ENCODE results near the gene IFITM1. TPM values are rescaled to one million over a fixed set of nuclear protein-coding genes. Genes with fewer than 3 reads are reported as not detected.

IFITM1 gene
- total and polyA plus RNA-seq, 2 experiments from 2014 or later, result 98.0 to 159 TPM

DNA sequence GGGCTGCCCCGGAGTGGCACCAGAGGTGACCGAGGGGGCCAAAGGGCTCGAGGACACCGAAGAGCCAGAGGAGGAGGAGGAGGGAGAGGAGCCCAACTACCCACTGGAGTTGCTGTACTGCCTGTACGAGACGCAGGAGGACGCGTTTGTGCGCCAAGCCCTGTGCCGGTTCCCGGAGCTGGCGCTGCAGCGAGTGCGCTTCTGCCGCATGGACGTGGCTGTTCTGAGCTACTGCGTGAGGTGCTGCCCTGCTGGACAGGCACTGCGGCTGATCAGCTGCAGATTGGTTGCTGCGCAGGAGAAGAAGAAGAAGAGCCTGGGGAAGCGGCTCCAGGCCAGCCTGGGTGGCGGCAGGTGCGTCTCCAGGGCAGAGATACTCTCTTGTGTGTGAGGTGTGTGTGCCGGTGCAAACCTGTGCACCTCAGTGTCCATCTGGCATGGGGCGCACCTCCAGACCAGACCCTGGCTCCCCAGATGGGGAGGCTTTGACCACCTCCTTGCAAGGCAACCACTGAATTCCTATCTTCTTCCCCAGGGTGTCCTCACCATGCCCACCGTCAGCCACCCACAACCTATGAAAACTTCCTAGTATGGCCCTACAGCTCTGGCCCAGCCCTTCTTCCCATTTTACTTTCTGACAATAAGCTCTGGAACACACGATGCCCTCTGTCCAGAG is 32.2 kb upstream of the IFITM1 start:
- no peak overlapping the region for H3K4me2 ChIP-seq

DNA sequence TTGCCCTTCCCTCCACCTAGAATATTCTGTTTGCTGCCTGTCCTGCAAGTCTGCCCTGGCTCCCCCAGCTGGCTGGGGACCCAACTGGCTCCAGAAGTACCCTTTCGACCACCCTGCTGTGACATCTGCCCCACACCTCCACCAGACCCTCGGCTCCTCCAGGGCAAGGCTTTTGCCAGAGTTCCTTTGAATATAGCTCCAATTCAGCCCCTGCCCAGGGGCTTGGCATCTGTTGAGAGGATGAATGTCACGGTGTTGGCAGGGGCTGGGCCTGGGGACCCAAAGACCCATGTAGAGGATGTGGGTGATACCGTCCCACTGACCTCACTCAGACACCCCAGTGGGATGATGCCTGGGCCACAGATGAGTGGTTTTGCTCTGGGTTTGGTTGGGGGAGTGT is 31.7 kb upstream of the IFITM1 start:
- Histone ChIP-seq H3K4me3 (no peak overlapping the region), H3K4me1 (ENCODE audit: insufficient read depth) (no peaks in the 10 kb centered on the region), H3K27me3 (no peaks in the 10 kb centered on the region), H4K20me1 (ENCODE audit: insufficient read depth, poor library complexity, severe bottlenecking) (no peaks in the 10 kb centered on the region), H3K36me3 (replicated peaks; ENCODE audit: insufficient read depth, low read depth) (no peaks in the 10 kb centered on the region), H3K9me2 (replicated peaks; ENCODE audit: insufficient read depth) (no peaks in the 10 kb centered on the region), H3K9me3 (ENCODE audit: low read depth) (no peaks in the 10 kb centered on the region), H2AFZ (no peak overlapping the region), H3K27ac (no peak overlapping the region), H3K79me2 (no peaks in the 10 kb centered on the region), H3K4me2 (no peak overlapping the region)
- TF ChIP-seq EZH2 (IDR thresholded peaks at IDR 0.05; ENCODE audit: borderline replicate concordance) (no peak), EZH2phosphoT487 (IDR thresholded peaks at IDR 0.05; ENCODE audit: low read depth, severe bottlenecking, unreplicated experiment) (no peak)
- TF ChIP-seq, protein P1, sequence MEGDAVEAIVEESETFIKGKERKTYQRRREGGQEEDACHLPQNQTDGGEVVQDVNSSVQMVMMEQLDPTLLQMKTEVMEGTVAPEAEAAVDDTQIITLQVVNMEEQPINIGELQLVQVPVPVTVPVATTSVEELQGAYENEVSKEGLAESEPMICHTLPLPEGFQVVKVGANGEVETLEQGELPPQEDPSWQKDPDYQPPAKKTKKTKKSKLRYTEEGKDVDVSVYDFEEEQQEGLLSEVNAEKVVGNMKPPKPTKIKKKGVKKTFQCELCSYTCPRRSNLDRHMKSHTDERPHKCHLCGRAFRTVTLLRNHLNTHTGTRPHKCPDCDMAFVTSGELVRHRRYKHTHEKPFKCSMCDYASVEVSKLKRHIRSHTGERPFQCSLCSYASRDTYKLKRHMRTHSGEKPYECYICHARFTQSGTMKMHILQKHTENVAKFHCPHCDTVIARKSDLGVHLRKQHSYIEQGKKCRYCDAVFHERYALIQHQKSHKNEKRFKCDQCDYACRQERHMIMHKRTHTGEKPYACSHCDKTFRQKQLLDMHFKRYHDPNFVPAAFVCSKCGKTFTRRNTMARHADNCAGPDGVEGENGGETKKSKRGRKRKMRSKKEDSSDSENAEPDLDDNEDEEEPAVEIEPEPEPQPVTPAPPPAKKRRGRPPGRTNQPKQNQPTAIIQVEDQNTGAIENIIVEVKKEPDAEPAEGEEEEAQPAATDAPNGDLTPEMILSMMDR (IDR thresholded peaks at IDR 0.05; ENCODE audit: poor library complexity), result no peak
- WGBS (ENCODE audit: low lambda C conversion rate, missing lambda C conversion rate), result 87% methylated on average over 4 of the region's 4 CpGs
- DNase-seq (ENCODE audit: low spot score), result no peak

More for the DNA sequence above, 32.2 kb upstream of the IFITM1 start:
- 94% methylated on average over 22 of the region's 26 CpGs for WGBS (ENCODE audit: low lambda C conversion rate, missing lambda C conversion rate)
- no peak for TF ChIP-seq EZH2 (IDR thresholded peaks at IDR 0.05; ENCODE audit: borderline replicate concordance)
- TF ChIP-seq EZH2phosphoT487 (IDR thresholded peaks at IDR 0.05; ENCODE audit: low read depth, severe bottlenecking, unreplicated experiment), result no peak
- TF ChIP-seq, protein P1 (IDR thresholded peaks at IDR 0.05; ENCODE audit: poor library complexity), result no peak
- Histone ChIP-seq H3K27ac (no peak overlapping the region), H3K36me3 (replicated peaks; ENCODE audit: insufficient read depth, low read depth) (no peaks in the 10 kb centered on the region), H2AFZ (no peak overlapping the region), H3K9me2 (replicated peaks; ENCODE audit: insufficient read depth) (no peaks in the 10 kb centered on the region), H3K9me3 (ENCODE audit: low read depth) (no peaks in the 10 kb centered on the region), H4K20me1 (ENCODE audit: insufficient read depth, poor library complexity, severe bottlenecking) (no peaks in the 10 kb centered on the region), H3K79me2 (no peaks in the 10 kb centered on the region), H3K4me3 (no peak overlapping the region), H3K27me3 (no peaks in the 10 kb centered on the region), H3K4me1 (ENCODE audit: insufficient read depth) (no peaks in the 10 kb centered on the region)
- DNase-seq (ENCODE audit: low spot score), result no peak

DNA sequence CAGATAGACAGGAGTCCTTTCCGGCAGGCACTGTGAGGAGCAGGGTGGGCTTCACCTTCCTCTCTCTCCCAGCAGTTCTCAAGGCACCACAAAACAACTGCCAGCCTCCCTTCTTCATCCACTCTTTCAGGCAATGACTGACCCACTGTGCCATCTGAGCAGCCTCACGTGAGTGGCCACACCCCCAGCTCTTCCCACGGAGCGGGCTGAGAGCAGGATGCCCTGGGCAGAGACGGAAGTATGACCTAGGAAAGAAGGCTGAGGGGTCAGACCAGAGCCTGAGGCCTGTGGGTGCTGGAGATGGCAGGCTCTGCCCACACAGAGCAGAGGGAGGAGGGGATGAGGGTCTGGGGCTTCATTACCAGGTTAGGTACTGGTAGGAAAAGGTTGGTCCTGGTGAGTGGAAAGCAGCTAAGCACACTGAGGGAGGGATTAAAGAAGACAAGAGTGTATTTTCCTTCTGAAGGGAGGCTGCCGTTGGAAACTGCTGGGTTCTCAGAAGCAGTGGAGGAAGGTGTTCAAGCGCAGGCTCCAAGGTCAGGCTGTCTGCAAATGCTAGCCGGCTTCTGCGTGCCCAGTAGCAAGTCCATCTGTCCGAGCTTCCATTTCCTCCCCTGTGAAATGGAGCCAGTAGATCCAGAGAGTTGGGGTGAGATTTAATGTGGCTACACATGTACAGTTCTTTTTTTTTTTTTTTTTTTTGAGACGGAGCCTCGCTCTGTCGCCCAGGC is 31.0 kb upstream of the IFITM1 start:
- H3K79me2 ChIP-seq, result no peaks in the 10 kb centered on the region
- 73% methylated on average over 10 of the region's 13 CpGs for WGBS (ENCODE audit: low lambda C conversion rate, missing lambda C conversion rate)
- H3K9me2 ChIP-seq (replicated peaks; ENCODE audit: insufficient read depth), result no peaks in the 10 kb centered on the region
- no peaks in the 10 kb centered on the region for H4K20me1 ChIP-seq (ENCODE audit: insufficient read depth, poor library complexity, severe bottlenecking)
- no peak overlapping the region for H3K4me2 ChIP-seq
- no peak overlapping the region for H3K4me3 ChIP-seq
- no peak overlapping the region for H3K27ac ChIP-seq
- no peak for TF ChIP-seq EZH2 (IDR thresholded peaks at IDR 0.05; ENCODE audit: borderline replicate concordance)
- TF ChIP-seq, protein P1 (IDR thresholded peaks at IDR 0.05; ENCODE audit: poor library complexity), result no peak
- TF ChIP-seq EZH2phosphoT487 (IDR thresholded peaks at IDR 0.05; ENCODE audit: low read depth, severe bottlenecking, unreplicated experiment), result no peak
- peaks cover 1% of the 10 kb centered on the region for H3K4me1 ChIP-seq (ENCODE audit: insufficient read depth)
- H3K27me3 ChIP-seq, result no peaks in the 10 kb centered on the region
- no peaks in the 10 kb centered on the region for H3K9me3 ChIP-seq (ENCODE audit: low read depth)
- DNase-seq (ENCODE audit: low spot score), result no peak
- H3K36me3 ChIP-seq (replicated peaks; ENCODE audit: insufficient read depth, low read depth), result no peaks in the 10 kb centered on the region
- no peak overlapping the region for H2AFZ ChIP-seq
